ENCODE data around the gene GIPR. TPM values are rescaled to one million over a fixed set of nuclear protein-coding genes. Genes with fewer than 3 reads are reported as not detected.

The GIPR gene
- total RNA-seq, 1 donor from 2014 or later, result 4.7 TPM

GRCh38 chr19:45710356-45711130 lies 42.5 kb downstream of the GIPR start:
- no peaks in the 10 kb centered on the region for H3K9me3 ChIP-seq (replicated peaks)
- H3K27me3 ChIP-seq (ENCODE audit: low read depth), result no peaks in the 10 kb centered on the region
- H3K4me1 ChIP-seq, result no peaks in the 10 kb centered on the region
- peak overlapping the region; percentile 19 for H3K27ac ChIP-seq (replicated peaks)
- H3K4me3 ChIP-seq, result no peak overlapping the region
- intact Hi-C loops (cut with micrococcal nuclease), result no loop called here
- TF ChIP-seq CTCF (IDR thresholded peaks at IDR 0.05; ENCODE audit: borderline replicate concordance), result no peak
- no peak for DNase-seq
- peaks cover 19% of the 10 kb centered on the region for H3K36me3 ChIP-seq

DNA sequence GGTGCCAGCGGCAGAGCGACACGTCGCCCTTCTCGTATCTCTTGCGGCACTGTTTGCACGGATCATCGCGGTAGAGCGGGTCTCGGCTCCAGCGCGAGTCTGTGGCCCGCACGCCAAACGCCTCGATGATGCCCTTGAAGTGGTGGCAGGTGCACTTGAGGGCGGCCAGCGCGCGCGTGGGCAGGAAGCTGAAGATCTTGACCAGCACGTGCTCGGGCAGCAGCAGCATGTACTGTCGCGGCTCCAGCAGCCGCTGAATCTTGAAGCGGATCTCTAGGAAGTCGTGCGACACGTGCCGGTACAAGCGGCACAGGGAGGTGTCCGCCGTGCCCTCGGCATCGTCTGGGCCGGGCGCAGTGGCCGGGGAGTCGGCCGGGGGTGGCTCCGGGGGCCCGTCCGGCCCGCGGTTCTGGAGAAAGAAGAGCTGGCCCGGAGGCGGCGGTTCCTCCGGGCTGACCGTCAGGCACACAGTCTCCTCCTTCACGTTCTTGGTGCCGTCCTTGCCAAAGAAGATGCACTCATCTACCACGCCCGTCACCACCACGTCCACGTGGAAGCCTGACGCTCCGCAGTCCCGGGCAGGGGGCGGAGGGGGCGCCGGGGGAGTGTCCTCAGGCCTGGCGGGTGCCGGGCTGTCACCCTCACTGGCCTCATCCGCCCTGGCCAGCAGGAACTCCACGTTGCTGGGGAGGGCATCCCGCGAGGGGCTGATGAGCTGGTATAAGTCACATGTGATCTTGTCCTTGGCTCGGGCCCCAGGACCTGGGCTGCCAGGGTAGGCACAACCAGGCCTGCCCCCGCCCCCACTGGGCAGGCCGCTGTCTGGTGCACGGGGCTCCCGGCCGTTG lies 44.1 kb downstream of the GIPR start:
- H3K36me3 ChIP-seq, result peaks cover 19% of the 10 kb centered on the region
- H3K27ac ChIP-seq (replicated peaks), result no peak overlapping the region
- intact Hi-C loops (cut with micrococcal nuclease), result no loop called here
- no peaks in the 10 kb centered on the region for H3K9me3 ChIP-seq (replicated peaks)
- no peaks in the 10 kb centered on the region for H3K27me3 ChIP-seq (ENCODE audit: low read depth)
- no peak for DNase-seq
- peaks cover 13% of the 10 kb centered on the region for H3K4me1 ChIP-seq
- TF ChIP-seq CTCF (IDR thresholded peaks at IDR 0.05; ENCODE audit: borderline replicate concordance), result no peak
- no peak overlapping the region for H3K4me3 ChIP-seq

- no peak for TF ChIP-seq CTCF (IDR thresholded peaks at IDR 0.05; ENCODE audit: borderline replicate concordance)
- H3K36me3 ChIP-seq, result peaks cover 19% of the 10 kb centered on the region
- intact Hi-C loops (cut with micrococcal nuclease), result no loop called here
- H3K4me3 ChIP-seq, result no peak overlapping the region
- no peak overlapping the region for H3K27ac ChIP-seq (replicated peaks)
- peaks cover 13% of the 10 kb centered on the region for H3K4me1 ChIP-seq
- no peaks in the 10 kb centered on the region for H3K9me3 ChIP-seq (replicated peaks)
- no peak for DNase-seq
- no peaks in the 10 kb centered on the region for H3K27me3 ChIP-seq (ENCODE audit: low read depth)
Observed at GRCh38 chr19:45712699-45713067, 44.7 kb downstream of the GIPR start.

DNA sequence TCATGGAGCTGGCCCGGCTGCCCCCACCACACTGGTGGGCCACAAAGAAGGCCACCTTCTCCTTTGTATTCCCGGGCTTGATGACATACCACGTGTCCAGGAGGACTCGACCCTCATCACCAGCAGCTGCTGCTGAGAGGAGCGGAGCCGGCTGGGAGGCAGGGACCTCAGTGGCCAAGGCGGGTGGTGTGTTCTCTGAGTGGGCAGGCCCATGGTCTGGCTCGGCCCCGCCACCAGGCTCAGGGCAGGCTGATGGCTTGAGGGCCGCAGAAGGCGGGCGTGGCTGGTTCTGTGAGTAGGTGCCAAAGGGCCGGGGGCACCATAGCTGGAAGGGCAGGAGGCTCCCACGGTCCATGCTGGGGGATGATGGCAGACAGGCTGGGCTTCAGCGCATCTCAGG lies 45.1 kb downstream of the GIPR start:
- no peak overlapping the region for H3K4me3 ChIP-seq
- no peak overlapping the region for H3K27ac ChIP-seq (replicated peaks)
- TF ChIP-seq CTCF (IDR thresholded peaks at IDR 0.05; ENCODE audit: borderline replicate concordance), result no peak
- H3K9me3 ChIP-seq (replicated peaks), result no peaks in the 10 kb centered on the region
- no peaks in the 10 kb centered on the region for H3K27me3 ChIP-seq (ENCODE audit: low read depth)
- no peak for DNase-seq
- intact Hi-C loops (cut with micrococcal nuclease), result no loop called here
- peaks cover 18% of the 10 kb centered on the region for H3K4me1 ChIP-seq
- peaks cover 19% of the 10 kb centered on the region for H3K36me3 ChIP-seq

- H3K27me3 ChIP-seq (ENCODE audit: low read depth), result no peaks in the 10 kb centered on the region
- intact Hi-C loops (cut with micrococcal nuclease), result no loop called here
- H3K9me3 ChIP-seq (replicated peaks), result no peaks in the 10 kb centered on the region
- H3K27ac ChIP-seq (replicated peaks), result no peak overlapping the region
- H3K36me3 ChIP-seq, result peaks cover 23% of the 10 kb centered on the region
- TF ChIP-seq CTCF (IDR thresholded peaks at IDR 0.05; ENCODE audit: borderline replicate concordance), result no peak
- H3K4me3 ChIP-seq, result no peak overlapping the region
- H3K4me1 ChIP-seq, result peaks cover 24% of the 10 kb centered on the region
- no peak for DNase-seq
Observed at GRCh38 chr19:45715139-45715538, 47.1 kb downstream of the GIPR start.
